Stimulated activated CD4-positive, alpha-beta T cell treated with anti-CD3 and anti-CD28 coated beads, Interleukin-1b, Interleukin-23, amount 100 ng/mL, for 48 hours (primary cell): ENCODE data around the gene ADORA2A.

Source experiments
- DNase-seq: peaks from one replicate; pipeline ENCODE4 v3.0.0-alpha.2; 2020

The ADORA2A gene

DNA sequence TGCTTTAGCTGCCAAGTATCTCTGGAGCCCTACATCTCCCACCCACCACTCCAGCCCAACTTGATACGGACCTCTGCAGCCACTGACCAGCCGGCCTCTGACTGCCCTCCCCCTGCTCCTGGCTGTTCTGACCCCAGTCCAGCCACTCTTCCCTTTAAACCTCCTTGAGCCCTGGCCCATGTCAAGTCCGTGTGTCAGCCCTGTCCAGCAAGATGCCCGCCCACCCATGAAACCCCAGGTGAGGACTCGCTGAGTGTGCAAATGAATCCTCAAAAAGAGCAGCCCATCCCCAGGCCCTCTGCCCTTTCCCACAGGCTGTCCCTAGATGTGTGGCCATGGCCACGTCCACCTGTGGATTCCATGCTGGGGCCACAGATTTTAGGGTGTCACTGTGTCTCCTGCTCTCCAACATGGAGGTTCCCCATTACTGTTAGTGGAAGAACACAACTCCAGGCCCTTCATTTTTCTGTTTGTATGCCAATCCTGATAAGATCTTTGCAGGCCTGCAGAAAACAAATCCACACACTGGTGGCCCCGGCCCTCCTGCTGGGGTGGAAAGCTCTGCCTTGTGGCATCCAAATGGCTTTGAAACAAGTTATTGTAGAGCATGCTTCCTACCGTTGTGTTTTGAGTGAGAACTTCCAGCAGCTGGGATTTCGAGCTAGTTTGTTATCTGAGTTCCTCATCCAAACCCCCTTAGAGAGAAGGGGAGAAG, 22.7 kb upstream of the ADORA2A start:
- DNase-seq = no peak

DNA sequence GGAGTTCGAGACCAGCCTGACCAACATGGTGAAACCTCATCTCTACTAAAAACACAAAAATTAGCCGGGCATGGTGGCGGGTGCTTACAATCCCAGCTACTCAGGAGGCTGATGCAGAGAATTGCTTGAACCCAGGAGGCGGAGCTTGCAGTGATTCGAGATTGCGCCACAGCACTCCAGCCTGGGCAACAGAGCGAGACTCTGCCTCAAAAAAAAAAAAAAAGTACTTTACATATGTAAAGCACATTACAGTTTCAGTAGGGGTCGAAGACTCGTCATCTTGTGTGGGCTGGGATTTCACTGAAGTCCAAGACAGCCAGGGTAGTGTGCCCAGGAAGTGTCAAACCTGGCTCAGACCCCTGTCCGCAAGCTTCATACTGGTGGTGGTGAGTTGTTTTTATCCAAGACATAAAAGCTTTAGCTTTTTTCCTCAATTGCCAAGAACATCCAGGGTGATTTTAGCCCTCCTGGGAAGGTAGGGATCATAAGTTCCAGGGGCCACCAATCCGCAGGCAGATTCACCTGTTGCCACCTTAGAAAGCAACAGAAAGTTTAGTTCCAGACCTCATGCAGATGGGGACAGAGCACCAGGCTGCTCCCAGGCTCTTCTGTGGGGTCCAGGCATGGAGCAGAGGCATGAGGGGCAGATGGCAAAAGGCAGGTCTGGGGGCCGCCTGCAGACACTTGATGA, 21.6 kb upstream of the ADORA2A start:
- DNase-seq = no peak

DNA sequence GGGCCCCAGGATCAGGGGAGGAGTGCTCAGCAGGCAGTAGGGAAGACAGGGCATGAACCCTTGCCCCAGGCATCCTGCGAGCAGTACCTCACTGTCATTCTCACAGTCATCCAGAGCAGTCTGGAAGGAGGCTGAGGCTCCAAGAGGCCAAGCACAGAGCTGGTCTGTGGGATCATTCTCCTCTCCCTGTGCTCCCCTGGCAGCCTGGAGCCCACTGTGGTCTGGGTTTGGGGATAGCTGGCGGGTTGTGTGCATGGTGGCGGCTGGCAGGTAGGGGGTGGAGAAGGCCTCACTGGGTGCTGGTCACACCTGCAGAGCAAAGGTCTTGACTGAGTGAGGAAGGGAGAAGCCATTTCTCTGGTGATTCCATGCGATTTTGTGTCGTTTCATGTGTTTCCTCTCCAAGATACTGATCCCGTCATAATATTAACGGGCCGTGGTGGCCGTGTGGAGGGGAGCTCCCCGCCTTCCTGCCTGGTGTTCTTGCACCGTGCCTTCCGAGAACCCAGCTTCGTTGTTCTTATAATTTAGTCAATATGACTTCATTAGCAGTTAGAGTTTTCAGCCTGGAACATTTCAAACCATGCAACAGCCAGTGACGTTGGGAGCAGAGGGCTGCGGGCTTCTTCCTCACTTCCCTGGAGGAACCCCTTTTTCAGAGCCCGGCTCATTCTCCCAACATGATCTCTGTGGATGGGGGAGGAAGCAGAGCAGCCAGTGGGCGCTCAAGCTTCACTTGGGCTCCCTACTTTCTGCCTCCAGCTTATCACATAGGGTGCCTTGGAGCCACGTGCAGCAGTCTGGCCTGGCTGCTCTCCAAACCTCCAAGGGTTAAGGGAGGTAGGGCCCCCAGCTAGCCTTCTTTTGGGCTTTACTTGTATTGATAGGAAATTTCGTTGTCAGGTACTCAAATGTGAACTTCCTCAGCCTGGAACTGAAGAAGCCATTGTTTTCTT, 20.8 kb upstream of the ADORA2A start:
- DNase-seq = no peak

DNA sequence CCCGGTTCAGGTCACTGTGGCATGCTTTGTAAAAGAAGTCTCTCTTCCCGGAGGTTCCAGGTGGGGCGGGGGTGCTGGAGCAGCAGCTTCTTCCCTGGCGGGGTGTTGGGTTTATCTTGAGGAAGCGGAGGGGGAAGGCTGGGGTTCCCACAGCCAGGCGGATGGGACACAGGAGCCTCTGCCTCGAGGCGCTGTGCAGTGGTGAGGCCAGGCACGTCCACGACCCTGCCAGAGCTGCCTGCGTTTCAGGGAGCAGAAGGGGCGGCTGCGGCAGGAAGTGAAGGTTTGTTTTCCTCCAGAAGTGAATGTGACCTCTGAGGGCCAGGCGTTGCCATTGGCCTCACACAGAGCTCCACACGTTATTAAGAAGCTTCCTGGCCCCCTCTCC, 20.1 kb upstream of the ADORA2A start:
- DNase-seq = no peak

DNA sequence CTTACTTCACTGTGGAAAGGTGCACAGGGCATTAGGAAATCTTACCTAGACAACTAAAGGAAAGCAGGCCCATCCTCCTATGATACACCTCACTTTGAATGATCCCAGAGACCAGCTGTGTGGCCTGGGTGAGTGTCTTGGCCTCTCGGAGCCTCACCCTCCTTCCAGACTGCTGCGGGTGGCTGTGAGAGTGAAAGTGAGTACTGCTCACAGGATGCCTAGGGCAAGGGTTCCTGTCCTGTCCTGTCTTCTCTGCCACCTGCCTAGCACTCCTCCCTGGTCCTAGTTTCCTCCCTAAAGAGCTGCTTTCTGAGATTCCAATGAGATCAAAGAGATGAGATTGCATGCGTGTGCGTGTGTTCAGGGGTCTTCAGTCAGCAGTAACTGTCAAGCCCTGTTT, 19.5 kb upstream of the ADORA2A start:
- DNase-seq = no peak

DNA sequence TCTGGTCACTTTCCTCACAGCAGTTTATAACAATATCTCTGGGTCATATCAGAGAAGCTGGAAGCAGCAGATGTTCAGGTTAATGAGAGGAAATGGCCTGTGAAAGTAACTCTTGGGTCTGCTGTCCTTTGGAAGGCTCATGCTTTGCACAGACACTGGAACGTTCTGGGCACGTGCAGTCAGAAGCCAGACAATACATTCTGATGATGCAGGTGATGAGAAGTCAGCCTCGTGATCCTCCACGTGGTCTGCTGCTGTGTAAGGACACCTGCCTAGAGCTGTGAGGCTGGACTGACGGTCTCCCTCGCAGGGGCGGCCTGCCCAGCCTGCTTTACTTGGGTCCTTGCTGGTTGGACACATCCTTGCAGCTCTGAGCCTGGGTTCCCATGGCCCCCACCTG, 18.8 kb upstream of the ADORA2A start:
- DNase-seq = no peak

GRCh38 chr22:24409707-24410106, 17.7 kb upstream of the ADORA2A start:
- DNase-seq = no peak

GRCh38 chr22:24410110-24410856, 17.1 kb upstream of the ADORA2A start:
- DNase-seq = no peak

- DNase-seq = no peak
These were observed 16.0 kb upstream of the ADORA2A start for GRCh38 chr22:24411256-24412004.

DNA sequence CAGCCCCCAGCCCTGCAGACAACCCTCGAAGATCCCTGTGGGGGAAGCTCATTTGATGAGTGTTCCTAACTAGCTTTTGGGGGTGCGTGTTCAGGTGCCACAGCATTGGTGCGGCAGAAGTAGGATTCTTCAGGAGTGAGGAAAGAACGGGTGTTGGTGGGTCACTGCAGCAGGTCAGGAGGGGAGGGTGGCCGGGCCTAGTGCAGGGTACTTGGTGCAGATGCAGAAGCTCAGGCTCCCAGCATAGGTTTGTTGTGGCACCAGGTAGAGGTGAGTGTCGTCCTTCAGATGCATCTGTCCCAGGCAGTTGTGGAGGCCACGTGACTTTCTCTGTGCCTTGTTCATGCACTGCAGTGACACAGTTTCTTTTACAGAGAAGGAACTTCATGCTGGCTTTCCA, 15.1 kb upstream of the ADORA2A start:
- no peak for DNase-seq

DNA sequence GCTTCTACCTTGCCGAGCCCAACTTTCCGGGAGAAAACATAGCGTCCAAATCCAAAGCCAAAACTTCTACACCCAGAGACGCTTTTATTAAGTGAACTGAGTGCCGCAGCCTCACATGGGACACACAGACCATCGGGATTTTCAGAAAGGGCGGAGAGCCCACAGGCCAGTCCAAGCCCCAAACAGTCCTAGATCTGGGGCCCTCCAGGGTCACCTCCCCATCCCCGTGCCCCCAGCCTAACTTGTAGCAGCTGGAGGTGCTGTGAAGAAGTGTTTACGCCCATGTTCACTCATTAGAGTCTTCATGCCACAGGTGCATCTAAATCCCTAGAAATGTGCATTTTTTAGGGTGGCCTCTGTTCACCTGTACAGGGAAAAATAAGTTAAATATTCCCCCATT, 14.1 kb upstream of the ADORA2A start:
- no peak for DNase-seq

- no peak for DNase-seq
These were observed 13.5 kb upstream of the ADORA2A start for GRCh38 chr22:24413736-24414385.

GRCh38 chr22:24414523-24414922, 12.9 kb upstream of the ADORA2A start:
- DNase-seq = no peak

- no peak for DNase-seq
These were observed 12.1 kb upstream of the ADORA2A start for GRCh38 chr22:24414984-24415945.

DNA sequence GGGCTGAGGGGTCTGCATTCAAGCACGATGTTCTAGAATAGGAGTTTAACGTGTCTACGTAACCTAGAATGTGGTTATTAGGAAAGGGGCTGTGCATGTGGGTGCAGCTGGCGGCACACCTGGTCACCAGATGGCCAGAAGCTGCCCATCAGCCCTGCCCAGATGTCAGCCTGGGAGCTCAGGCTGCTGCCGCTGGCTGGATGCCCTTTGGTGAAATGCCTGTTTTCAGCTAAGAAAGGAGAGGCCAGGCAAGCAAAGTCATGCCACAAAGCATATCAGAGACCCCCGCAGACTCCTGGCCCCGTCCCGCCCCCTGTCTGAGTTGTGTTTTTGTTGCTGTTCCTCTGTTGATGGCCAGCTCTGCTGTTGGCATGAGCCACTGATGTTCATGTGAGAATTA, 11.3 kb upstream of the ADORA2A start:
- no peak for DNase-seq

DNA sequence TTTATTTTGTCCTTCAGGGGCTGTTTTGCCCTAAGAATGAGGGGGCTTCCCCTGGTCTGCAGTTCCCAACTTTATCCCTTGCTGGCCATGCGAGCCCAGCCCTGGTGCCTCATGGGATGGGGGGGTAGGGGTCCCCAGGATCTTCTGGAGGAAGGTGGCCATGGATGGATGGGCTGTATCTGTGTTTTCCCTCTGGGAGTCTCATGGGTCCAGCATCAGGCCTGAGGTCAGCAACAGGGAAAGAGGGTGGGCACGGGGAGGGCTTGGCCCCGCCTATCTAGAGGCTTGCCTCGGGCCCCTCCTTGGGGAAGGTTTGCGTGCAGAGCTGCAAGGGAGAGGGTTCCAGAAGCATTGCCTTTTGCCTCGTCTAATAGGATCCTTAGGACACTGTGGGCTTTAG, 10.8 kb upstream of the ADORA2A start:
- no peak for DNase-seq

- no peak for DNase-seq
These were observed 10.2 kb upstream of the ADORA2A start for GRCh38 chr22:24417200-24417599.

DNA sequence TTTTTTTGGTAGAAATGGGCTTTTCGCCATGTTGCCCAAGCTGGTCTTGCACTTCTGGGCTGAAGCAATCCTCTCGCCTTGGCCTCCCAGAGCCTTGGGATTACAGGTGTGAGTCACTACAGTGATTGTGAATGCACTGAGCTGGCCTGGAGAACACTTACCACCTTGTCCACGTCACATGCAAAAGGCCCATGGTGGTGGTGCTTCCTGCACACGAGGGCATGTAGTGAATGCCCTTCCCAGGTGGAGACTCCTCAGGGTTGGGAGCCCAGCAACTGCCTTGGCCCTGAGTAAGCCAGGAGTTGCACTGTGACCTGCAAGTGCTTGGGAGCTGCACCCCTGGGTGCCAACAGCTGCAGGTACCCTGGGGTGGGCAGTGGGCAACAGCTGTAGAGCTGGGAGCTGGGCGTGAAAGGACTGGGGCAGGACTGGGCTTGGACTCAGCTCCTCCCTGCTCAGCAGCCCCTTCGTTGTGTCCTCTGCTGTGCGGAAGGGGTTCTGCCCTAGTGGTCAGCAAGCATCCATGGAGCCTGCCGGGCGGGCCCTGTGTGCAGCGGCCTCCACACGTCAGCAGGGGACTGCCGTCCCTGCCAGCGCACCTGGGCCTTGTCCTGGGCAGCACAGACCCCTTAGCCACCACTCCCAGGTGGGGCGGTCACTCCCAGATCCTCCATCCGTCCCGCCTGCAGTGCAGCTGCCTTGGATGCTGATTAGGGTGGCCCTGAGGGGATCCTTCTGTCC, 9.3 kb upstream of the ADORA2A start:
- DNase-seq = no peak

DNA sequence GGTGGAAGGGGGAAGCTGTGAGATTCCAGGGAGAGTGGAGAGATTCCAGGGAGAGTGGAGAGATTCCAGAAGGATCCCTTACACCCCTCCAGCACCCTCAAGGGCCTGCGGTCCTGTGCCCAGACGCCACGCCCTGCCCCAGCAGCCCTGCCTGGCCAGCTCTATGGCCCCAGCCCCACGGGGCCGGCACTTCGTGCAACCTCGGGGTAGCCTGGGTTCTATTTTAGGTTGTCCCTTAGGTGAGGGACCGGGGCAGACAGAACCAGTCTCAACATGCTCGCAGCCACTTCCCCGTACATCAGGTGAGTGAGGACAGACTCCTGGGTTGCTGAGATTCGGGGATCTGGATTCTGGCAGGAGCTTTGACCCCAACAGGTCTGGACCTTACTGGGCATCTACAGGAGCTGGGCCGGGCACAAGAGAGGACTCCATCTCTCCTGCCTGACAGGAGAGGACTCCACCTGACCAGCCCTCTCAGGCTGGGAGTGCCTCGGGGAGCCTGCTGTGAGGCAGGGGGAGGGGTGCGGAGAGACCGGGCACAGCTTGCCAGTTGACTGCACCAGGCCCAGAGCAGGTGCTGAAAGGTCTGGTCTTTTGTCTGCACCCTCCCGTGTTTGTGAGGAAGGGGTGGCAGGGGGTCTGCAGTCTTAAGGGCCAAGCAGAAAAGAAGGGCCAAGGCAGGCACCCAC, 8.5 kb upstream of the ADORA2A start:
- DNase-seq = no peak
